DOHH2 (cell line): ENCODE measurements around the gene BRMS1L.

Experiments
- H3F3A ChIP-seq: fragments of 200-600 bp; sonication (generic), shearing (Covaris generic); 2 replicates; pipeline ENCODE4 v1.6.0; 2016; ENCODE audit warnings: antibody characterized with exemption, mild to moderate bottlenecking; ENCODE audit not compliant: control insufficient read depth, insufficient read depth
- H3K27ac ChIP-seq: fragments of 200-600 bp; sonication (generic); 2 replicates; pipeline ENCODE4 v1.5.1; 2014; ENCODE audit warnings: low read depth, mild to moderate bottlenecking, low read length, moderate library complexity
- H3K27me3 ChIP-seq: fragments of 200-600 bp; sonication (generic); 2 replicates; pipeline ENCODE4 v1.6.1; 2014; ENCODE audit warnings: mild to moderate bottlenecking, low read length, mixed read lengths; ENCODE audit not compliant: control insufficient read depth
- H3K36me3 ChIP-seq: fragments of 200-600 bp; sonication (generic); 2 replicates; pipeline ENCODE4 v1.6.1; 2014; ENCODE audit warnings: mild to moderate bottlenecking, low read length, moderate library complexity, mixed read lengths; ENCODE audit not compliant: control insufficient read depth
- H3K4me1 ChIP-seq: fragments of 200-600 bp; sonication (generic); 2 replicates; pipeline ENCODE4 v1.6.1; 2014; ENCODE audit warnings: mild to moderate bottlenecking, low read length, mixed read lengths; ENCODE audit not compliant: control insufficient read depth
- H3K4me2 ChIP-seq: fragments of 200-600 bp; sonication (generic); 2 replicates; pipeline ENCODE4 v1.6.0; 2014; ENCODE audit warnings: mild to moderate bottlenecking, low read length, moderate library complexity
- H3K4me3 ChIP-seq: fragments of 200-600 bp; sonication (generic); 2 replicates; pipeline ENCODE4 v1.5.1; 2014; ENCODE audit warnings: mild to moderate bottlenecking, low read length, mixed read lengths
- H3K79me2 ChIP-seq: fragments of 200-600 bp; sonication (generic); 2 replicates; pipeline ENCODE4 v1.6.1; 2014; ENCODE audit warnings: mild to moderate bottlenecking, low read length, mixed read lengths; ENCODE audit not compliant: control insufficient read depth
- H3K9me2 ChIP-seq: fragments of 200-600 bp; sonication (generic); replicated peaks from 2 replicates; pipeline ENCODE4 v1.6.1; 2014; ENCODE audit warnings: mild to moderate bottlenecking, low read length, mixed read lengths; ENCODE audit not compliant: control insufficient read depth
- H3K9me3 ChIP-seq: fragments of 200-600 bp; sonication (generic); 2 replicates; pipeline ENCODE4 v1.6.1; 2014; ENCODE audit warnings: antibody characterized with exemption, low read length, mixed read lengths; ENCODE audit not compliant: control insufficient read depth, insufficient read depth
- H4K20me1 ChIP-seq: fragments of 200-600 bp; sonication (generic); 2 replicates; pipeline ENCODE4 v1.6.0; 2014; ENCODE audit warnings: low read depth, mild to moderate bottlenecking, antibody characterized with exemption, low read length, moderate library complexity; ENCODE audit not compliant: control insufficient read depth, insufficient read depth
- CTCF ChIP-seq: fragments of 200-600 bp; sonication (generic); IDR thresholded peaks from one replicate; pipeline ENCODE4 v1.5.1; 2014; ENCODE audit warnings: antibody characterized with exemption, mild to moderate bottlenecking, low read depth, low read length; ENCODE audit not compliant: poor library complexity, severe bottlenecking
- EZH2phosphoT487 ChIP-seq: fragments of 200-600 bp; sonication (generic); IDR thresholded peaks from 2 replicates; pipeline ENCODE4 v1.6.1; 2017; ENCODE audit warnings: borderline replicate concordance, mild to moderate bottlenecking, antibody characterized with exemption, low read length, moderate library complexity, mixed read lengths

The BRMS1L gene

GRCh38 chr14:35877276-35877675, 51.1 kb downstream of the BRMS1L start:
- H3K79me2 ChIP-seq: no peaks in the 10 kb centered on the region
- H3K9me2 ChIP-seq: no peaks in the 10 kb centered on the region
- no peak overlapping the region for H3K4me2 ChIP-seq
- no peak overlapping the region for H3K4me3 ChIP-seq
- no peaks in the 10 kb centered on the region for H3K36me3 ChIP-seq
- H3K27me3 ChIP-seq: no peaks in the 10 kb centered on the region
- H3F3A ChIP-seq: no peaks in the 10 kb centered on the region
- H4K20me1 ChIP-seq: no peaks in the 10 kb centered on the region
- H3K9me3 ChIP-seq: no peaks in the 10 kb centered on the region
- no peaks in the 10 kb centered on the region for H3K4me1 ChIP-seq
- no peak overlapping the region for H3K27ac ChIP-seq
- TF ChIP-seq CTCF (no peak), EZH2phosphoT487 (no peak)

DNA sequence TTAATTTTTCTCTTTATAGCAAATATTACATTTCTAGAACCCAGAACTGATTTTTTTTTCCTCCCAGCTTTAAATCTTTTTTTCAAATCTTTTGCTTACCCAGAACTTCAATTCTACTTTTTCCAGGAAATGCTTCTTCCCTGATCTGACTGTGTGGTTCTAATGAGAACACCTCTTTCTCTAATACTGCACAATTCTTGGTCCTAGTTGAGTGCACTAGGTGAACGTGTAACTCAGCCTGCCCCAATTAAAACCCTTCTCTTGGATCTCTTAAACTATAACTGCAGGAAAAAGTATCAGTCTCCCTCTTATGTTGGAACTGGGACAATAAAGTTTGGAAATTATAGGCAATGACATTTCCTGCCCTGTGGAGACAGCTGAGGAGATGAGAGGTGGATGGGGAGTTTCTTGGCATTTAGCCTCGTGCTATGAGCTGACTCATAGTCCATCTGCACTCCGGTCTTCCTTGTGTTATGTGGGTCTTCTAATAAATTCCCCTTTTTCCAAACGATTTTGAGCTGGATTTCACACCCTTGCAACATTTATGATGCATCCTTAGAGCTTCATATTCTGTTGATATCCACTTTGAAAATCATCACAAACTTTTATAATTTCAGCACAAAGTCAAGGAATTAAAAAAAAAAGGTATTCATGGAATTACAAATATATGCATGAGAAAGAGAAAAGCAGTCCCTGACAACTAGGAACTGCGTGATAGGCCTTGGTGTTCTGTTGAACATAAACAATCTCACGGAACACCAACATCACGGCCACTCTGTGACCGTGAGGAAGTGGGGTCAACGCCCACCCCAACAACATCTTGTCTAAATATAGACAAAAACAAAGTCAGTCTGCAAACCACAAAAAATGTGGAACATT, 52.4 kb downstream of the BRMS1L start:
- Histone ChIP-seq H3K27me3 (no peaks in the 10 kb centered on the region), H3K27ac (no peak overlapping the region), H3F3A (no peaks in the 10 kb centered on the region), H3K36me3 (no peaks in the 10 kb centered on the region), H3K9me3 (no peaks in the 10 kb centered on the region), H3K9me2 (no peaks in the 10 kb centered on the region), H3K4me2 (no peak overlapping the region), H3K79me2 (no peaks in the 10 kb centered on the region), H3K4me1 (no peaks in the 10 kb centered on the region), H4K20me1 (no peaks in the 10 kb centered on the region), H3K4me3 (no peak overlapping the region)
- TF ChIP-seq CTCF (no peak), EZH2phosphoT487 (no peak)

- H3K27ac ChIP-seq: no peak overlapping the region
- H3K9me2 ChIP-seq: no peaks in the 10 kb centered on the region
- H3K27me3 ChIP-seq: no peaks in the 10 kb centered on the region
- H3K4me3 ChIP-seq: no peak overlapping the region
- no peaks in the 10 kb centered on the region for H4K20me1 ChIP-seq
- no peaks in the 10 kb centered on the region for H3K9me3 ChIP-seq
- no peaks in the 10 kb centered on the region for H3K79me2 ChIP-seq
- H3K4me1 ChIP-seq: no peaks in the 10 kb centered on the region
- H3K4me2 ChIP-seq: no peak overlapping the region
- TF ChIP-seq EZH2phosphoT487 (no peak), CTCF (no peak)
- H3K36me3 ChIP-seq: no peaks in the 10 kb centered on the region
- no peaks in the 10 kb centered on the region for H3F3A ChIP-seq
These were observed 53.1 kb downstream of the BRMS1L start for GRCh38 chr14:35879151-35879648.
